ENCODE data around the gene ZFAND5. TPM values are rescaled to one million over a fixed set of nuclear protein-coding genes. Genes with fewer than 3 reads are reported as not detected.

ZFAND5 gene
- total and polyA plus RNA-seq, 2 of the 13 experiments (the other 11 are each of a cell fraction or from before 2014, with no cell fraction given): 53.4 to 60.2 TPM

GRCh38 chr9:72383978-72384709 lies 19.1 kb upstream of the ZFAND5 start (continued):
- no peak for TF ChIP-seq ETS1 (CRISPR knock-in tag; IDR thresholded peaks at IDR 0.05)

GRCh38 chr9:72382405-72382804 lies 17.4 kb upstream of the ZFAND5 start:
- Histone ChIP-seq H3K9me3 (ENCODE audit: low read length) (no peaks in the 10 kb centered on the region), H3K27ac (ENCODE audit: extremely low read length, insufficient read depth, low read length) (no peak overlapping the region), H3K27me3 (ENCODE audit: control insufficient read depth in 1 of 2, insufficient read depth in 2 of 2, low read length in 2 of 2) (no peaks in the 10 kb centered on the region), H2AFZ (ENCODE audit: low read length) (no peak overlapping the region), H3K4me1 (ENCODE audit: insufficient read depth, low read length) (peaks cover 12% of the 10 kb centered on the region; the same call in 1 of the 2 replicates), H3K4me2 (ENCODE audit: low read depth, low read length) (no peak overlapping the region), H4K20me1 (ENCODE audit: insufficient read depth, low read length) (no peaks in the 10 kb centered on the region), H3K4me3 (replicated peaks in 1 of 3; ENCODE audit: insufficient read depth in 1 of 3, low read depth in 2 of 3, low read length in 3 of 3) (no peak overlapping the region), H3K36me3 (replicated peaks in 1 of 2; ENCODE audit: control insufficient read depth in 1 of 2, insufficient read depth in 2 of 2, low read length in 2 of 2) (no peaks in the 10 kb centered on the region), H3K9ac (ENCODE audit: insufficient read depth, low read depth, low read length) (no peak overlapping the region), H3K79me2 (ENCODE audit: insufficient read depth, low read length) (no peaks in the 10 kb centered on the region)
- CTCF ChIA-PET (ENCODE audit: low intra/inter-chr PET ratio, low total read pairs): no interaction called here
- no TSS peak for BruUV-seq (replicated peaks)
- intact Hi-C loops (cut with micrococcal nuclease; ENCODE audit: unreplicated experiment): no loop called here
- in situ Hi-C loops (cut with HindIII; ENCODE audit: extremely low pct_ligation_motif_present, low pct_unique_long_range_greater_than_20kb): no loop called here
- POLR2A ChIA-PET: interaction anchor here (1.5 kb wide), 1 partner anchor 17 kb away, joined by 5 read pairs; the partner anchor contains the start of gene ZFAND5
- ATAC-seq: no peak
- DNase-seq (ENCODE audit: low spot score): no peak
- WGBS (ENCODE audit: low lambda C conversion rate): 4% methylated on average over 4 of the region's 4 CpGs
- FAIRE-seq: no peak
- no peak for TF ChIP-seq TRAFD1 (CRISPR knock-in tag; IDR thresholded peaks at IDR 0.05; ENCODE audit: borderline replicate concordance)
- TF ChIP-seq ZNF614 (CRISPR knock-in tag; IDR thresholded peaks at IDR 0.05; ENCODE audit: borderline replicate concordance): no peak
- TF ChIP-seq ZSCAN22 (CRISPR knock-in tag; IDR thresholded peaks at IDR 0.05): no peak
- peak; percentile 76 for TF ChIP-seq CREB1 (IDR thresholded peaks at IDR 0.05)
- no peak for TF ChIP-seq CREB1 (CRISPR knock-in tag; IDR thresholded peaks at IDR 0.05)

All from HepG2 (cell line).